A172 (cell line): ENCODE data around the gene SKA2. TPM values are rescaled to one million over a fixed set of nuclear protein-coding genes. Genes with fewer than 3 reads are reported as not detected.
A peak's percentile ranks its signal among the peaks of the same experiment; 100 is the strongest.
"Not testable (repeated sequence)": the region's sequence is repeated elsewhere in the genome, so short reads cannot be mapped to it uniquely, and the experiment has no call there.

ENCODE experiments used
- DNase-seq: peaks from one replicate; pipeline ENCODE4 v3.0.0-alpha.2; 2015; ENCODE audit warnings: low spot score
- total RNA-seq: library from RNA; depleted of rRNA; stranded (reverse); fragments of >200 nt; shearing (Covaris generic); gene quantifications from 2 replicates; pipeline ENCODE4 v1.2.3, GENCODE V29; 2014

The SKA2 gene
- total RNA-seq, 1 experiment from 2014 or later: 313 TPM

DNA sequence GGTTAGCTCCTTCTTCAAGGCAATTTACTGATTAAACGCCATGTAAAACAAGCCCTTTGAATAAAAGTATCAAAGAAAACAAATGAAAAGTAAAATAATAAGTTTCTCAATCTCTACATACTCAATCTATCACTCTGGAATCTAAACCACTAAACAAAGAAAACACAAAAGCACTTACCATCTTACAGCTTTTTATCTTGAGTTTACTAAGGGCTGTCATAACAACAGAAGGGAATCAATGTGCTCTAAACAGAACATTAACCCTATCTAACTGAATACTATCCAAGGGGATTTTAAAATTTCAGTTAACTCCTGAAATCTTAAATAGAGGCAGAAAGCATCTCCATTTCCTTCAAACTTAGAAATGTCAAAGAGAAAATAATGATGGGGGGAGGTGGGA, 3.4 kb downstream of the SKA2 start:
- no peak for DNase-seq

DNA sequence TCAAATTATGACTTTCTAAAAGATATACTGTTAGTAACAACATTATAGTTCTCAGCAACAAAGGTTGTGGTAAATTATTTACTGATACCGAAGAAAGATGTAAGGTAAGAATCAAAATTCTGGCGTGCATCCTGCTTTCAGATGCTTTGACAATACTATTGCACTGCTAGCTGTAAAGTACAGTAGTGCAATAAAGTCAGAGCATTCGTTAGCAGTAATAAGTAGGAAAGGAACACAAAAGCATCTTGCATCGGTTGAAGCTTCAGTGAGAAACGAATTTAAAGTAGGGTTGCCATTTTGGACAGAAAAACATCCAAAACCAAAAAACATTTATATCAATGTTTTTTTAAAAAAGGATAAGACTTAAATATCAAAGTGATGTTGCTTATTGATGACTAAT, 4.0 kb downstream of the SKA2 start:
- DNase-seq: no peak

DNA sequence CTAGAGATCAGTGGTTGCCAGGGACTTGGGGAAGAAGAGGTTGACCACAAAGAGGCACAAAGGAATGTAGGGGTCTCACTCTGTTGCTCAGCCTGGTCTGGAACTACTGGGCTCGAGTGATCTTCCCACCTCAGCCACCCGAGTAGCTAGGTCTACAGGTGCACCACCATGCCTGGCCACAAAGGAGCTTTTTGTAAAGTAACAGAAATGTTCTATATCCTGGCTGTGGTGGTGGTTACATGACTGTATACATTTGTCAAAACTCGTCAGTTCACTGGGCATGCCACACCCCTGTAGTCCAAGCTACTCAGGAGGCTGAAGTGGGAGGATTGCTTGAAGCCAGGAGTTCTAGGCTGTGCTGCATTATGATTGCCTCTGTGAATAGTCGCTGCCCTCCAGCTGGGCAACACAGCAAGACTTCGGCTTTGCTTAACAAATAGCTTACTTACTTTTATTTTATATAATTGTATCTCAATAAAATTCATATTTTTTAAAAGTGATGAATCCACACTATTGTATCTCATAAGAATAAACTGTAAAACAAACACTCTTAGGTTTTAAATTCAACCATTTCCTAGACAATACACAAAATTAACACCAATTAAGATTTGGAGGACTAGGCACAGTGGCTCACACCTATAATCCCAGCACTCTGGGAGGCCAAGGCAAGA, 5.0 kb downstream of the SKA2 start:
- peak; percentile 42 for DNase-seq

DNA sequence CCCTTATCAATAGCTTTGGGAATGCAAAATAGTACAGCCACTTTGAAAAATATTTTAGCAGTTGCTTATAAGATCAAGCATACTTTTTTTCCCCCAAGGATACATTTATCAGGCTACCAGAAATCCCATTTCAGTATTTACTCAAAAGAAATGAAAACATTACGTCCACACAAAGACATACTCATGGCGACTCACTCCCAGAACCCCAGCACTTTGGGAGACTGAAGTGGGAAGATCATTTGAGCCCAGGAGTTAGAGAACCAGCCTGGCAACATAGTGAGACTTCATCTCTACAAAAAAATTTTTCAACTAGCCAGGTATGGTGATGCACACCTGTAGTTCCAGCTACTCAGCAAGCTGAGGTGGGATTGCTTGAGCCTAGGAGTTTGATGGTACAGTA, 5.9 kb downstream of the SKA2 start:
- DNase-seq: no peak

DNA sequence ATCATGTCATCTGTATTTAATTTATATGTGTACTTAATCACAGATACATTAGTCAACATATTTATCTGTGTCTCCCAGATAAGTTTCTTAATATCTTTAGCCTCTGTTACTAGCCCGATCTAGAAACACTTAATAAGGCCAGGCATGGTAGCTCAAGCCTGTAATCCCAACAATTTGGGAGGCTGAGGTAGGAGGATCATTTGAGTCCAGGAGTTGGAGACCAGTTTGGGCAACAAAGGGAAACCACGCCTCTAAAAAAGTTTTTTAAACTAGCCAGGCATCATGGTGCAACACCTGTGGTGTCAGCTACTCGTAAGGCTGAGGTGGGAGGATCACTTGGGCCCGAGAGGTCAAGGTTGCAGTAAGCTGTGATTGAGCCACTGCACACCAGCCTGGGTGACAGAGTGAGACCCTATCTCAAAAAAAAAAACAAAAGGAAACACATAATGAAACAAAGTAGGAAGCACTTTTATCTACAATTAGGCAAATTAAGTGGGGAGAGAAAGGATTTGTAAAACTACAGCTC, 9.4 kb downstream of the SKA2 start:
- no peak for DNase-seq

DNA sequence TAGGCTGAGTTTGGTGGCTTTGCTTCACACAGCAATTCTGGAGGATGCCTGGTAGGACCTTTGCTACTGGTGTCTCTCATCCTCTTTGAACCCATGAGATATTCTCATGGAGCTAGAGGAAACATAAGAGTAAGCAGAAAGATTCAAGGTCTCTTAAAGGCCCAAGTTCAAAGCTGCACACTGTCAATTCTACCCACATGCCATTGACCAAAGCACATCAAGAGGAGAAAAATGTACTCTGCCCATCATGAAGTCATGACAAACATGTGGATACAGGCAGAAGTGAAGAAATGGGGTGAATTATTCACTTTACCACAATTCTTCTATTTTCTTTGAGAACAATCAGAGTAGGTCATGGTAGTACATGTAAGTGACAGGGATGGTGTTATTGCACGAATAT, 13.1 kb downstream of the SKA2 start:
- DNase-seq: no peak

DNA sequence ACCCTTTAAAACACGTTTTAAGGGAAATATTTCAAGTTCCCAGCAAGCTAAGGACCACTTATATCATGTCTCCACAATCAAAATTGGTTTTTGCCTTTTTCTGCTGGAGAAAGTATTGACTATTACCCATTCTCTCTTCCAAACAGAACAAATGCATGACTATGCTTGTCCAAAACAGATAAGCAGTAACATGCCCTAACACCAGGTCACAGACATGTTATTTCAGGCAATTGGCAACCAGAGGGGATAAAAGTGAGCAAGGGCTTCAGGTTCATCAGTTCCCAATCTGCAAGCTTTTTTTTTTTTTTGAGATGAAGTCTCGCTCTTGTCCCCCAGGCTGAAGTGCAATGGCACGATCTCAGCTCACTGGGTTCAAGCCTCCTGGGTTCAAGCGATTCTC, 15.0 kb downstream of the SKA2 start:
- DNase-seq: no peak

DNA sequence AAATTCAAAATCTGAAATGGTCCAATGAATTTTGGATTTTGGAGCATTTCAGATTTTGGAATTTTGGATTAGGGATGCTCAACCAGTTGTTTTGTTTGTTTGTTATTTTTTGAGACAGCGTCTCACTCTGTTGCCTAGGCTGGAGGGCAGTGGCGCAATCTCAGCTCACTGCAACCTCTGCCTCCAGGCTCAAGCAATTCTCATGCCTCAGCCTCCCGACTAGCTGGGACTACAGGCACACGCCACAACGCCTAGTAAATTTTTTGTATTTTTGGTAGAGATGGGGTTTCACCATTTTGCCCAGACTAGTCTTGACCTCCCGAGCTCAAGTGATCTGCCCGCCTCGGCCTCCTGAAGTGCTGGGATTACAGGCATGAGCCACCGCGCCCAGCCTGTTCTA, 16.6 kb downstream of the SKA2 start:
- DNase-seq: not testable (repeated sequence)

DNA sequence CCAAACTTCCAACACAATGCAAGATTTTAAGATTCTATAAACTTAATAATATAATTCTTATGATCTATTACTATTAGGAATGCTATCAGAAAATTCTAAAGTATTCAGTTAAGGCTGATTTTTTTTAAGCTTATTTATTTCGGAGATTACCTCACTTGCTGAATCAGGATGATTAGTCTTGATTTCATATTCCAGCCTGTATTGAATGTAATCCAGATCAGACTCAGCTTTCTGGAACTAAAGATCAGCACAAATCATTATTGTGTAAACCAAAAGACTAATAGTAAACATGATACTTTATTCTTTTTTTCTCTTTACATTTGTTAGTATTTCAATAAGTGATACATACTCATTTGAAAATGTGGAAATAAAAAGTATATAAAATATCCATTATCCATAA, 23.9 kb downstream of the SKA2 start:
- no peak for DNase-seq

DNA sequence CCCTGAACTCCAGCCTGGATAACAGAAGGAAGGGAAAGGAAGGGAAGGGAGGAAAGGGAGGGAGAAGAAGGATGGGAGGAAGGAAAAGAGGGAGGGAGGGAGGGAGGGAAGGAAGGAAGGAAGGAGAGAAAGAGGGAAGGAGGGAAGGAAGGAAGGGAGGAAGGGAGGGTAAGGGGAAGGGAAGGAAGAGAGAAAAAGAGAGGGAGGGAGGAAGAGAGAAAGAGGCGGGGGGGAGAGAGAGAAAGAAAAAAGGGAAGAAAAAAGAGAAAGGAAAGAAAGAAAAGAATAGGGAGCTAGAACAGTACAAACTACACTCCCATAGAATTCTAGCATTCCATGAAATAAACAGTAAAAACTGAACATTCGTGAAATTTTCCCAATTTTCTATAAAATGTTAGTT, 25.2 kb downstream of the SKA2 start:
- no peak for DNase-seq

DNA sequence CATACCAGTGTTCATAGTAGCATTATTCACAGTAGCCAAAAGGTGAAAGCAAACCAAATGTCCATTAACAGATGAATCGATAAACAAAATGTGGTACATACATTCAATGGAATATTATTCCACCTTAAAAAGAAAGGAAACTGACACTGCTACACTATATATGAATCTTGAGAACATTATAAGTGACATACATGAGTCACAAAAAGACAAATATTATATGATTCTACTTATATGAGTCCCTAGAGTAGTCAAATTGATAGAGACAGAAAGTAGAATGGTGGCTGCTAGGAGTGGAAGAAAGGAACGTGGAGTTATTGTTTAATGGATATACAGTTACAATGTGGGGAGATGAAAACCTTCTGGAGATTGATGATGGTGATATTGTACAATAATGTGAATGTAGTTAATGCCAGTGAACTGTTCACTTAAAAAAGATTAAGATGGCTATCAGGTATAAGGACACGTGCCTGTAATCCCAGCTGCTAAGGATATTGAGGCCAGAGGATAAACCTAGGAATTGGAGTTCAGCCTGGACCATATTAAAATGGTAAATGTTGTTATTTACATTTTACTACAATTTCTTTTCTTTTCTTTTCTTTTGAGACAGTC, 28.1 kb downstream of the SKA2 start:
- DNase-seq: no peak

DNA sequence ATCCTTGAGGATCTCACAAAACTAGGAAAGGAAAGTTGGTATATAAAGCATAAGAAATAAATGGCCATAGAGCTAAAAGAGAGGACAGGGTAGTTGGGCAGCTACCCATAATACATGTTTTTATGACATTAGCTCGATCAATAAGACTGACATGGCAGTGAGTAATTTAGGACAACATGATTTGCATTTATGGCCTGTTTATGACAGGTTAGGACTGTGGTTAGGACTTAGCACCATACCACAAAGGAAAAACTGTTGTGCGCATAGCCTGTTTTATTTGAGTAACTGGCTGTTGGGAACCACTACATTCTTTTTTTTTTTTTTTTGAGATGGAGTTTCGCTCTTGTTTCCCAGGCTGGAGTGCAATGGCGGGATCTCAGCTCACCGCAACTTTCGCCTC, 30.3 kb downstream of the SKA2 start:
- no peak for DNase-seq

DNA sequence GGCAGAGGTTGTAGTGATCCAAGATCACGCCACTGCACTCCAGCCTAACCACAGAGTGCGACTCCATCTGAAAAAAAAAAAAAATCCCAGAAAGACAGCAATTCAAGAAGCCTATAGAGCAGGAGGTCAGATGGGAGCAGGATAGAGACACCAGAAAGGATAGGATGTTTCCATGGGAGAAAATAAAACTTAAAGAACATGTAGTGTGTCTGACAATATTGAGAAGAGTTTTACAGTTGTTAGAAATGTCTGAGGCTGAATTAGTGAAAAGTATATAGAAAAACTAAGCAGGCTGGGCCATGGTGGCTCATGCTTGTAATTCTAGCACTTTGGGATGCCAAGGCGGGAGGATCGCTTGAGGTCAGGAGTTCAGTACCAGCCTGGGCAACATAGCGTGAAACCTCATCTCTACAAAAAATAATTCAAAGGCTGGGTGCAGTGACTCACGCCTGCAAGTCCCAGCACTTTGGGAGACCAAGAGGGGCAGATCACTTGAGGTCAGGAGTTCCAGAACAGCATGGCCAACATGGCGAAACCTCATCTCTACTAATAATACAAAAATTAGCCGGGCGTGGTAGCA, 33.0 kb downstream of the SKA2 start:
- no peak for DNase-seq

DNA sequence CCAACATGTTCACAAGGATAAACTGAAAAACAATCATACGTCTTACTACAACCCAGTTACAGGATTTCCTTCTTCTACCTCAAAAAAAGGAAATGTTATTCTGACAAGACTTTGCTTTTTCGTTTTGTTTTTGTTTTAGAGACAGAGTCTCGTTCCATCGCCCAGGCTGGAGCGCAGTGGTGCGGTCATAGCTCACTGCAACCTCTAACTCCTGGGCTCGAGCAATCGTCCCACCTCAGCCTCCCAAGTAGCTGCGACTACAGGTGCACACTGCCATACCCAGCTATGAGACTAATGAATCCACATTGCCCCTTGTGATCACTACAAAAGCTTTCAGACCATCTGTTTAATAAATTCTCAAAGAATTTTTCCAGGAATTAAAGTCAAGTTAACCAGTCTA, 39.5 kb downstream of the SKA2 start:
- DNase-seq: no peak

DNA sequence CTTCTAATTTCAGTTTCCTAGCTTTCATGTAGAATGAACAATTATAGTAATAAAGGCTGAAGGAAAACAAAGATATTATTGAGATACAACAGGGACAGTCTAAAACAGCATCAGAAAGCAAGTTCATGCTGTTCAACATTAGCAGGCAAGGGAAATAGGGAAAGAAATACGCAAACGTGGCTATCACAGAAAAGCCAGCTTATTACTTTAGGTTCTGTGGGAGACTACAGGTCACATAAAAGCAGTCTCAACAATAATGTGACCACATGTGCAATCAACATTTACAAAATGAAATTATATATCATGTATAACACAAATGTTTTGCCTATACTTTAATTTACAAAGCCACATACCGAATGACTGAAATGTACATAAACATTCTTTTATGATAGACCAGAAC, 43.4 kb downstream of the SKA2 start:
- DNase-seq: no peak

DNA sequence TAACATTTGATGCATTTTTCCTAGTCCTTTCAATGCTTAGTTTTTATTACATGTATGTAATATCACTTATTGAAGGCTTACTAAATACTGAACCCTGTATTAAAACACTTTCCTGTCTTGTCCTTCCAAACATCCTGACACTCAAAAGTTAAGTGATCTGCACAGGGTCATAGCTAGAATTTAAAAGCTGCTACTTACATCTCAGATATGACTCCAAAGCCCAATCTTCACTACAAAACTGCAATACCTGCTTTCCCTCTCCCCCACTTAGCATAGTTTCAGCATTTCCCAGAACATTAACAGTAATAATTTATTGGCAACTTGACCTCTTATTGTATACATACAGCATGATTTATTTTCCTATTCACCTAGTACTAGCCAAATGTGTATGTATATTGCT, 44.0 kb downstream of the SKA2 start:
- DNase-seq: no peak

DNA sequence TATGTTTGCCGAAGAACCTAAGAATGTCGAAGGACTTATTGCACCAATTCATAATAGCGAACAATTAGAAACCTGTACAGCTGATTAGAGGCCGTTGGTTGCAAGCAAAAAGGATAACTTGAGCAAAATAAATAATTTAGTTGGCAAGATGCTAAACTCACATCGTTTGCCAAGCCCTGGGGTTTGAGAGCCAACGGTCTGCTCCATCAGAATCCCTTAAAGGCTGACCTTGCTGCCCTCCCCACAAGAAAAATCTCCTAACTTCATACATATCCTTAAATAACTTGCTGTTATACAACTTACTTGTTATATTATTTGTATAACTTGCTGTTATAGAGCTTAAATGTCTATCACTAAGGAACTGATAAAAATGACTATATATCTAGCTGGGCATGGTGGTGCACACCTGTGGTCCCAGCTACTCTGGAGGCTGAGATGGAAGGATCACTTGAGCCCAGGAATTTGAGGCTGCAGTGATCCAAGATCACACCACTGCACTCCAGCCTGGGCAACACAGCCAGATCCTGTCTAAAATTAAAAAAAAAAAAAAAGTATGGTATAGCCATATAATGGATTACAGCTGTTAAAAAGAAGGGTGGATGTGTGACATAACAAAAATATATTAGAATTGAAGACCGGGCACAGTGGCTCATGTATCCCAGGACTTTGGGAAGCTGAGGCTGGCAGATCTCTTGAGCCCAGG, 46.4 kb downstream of the SKA2 start:
- no peak for DNase-seq

DNA sequence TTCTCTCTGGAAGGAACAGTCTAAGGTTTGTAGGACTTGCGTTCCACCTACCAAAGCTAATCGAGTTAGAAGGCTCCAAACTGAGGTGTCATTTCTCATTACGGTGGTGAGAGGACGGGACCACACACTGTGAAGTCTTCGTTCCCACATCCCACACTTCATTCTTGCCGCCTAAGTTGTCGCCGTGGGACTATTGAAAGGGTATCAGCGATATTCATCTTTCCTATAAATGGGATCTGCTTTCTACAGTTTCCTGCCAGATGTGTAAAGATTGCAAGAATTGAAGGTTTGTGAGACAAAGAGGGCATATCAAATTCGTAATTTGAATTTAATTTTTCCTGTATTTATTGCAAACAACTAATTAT, 47.7 kb downstream of the SKA2 start:
- no peak for DNase-seq

DNA sequence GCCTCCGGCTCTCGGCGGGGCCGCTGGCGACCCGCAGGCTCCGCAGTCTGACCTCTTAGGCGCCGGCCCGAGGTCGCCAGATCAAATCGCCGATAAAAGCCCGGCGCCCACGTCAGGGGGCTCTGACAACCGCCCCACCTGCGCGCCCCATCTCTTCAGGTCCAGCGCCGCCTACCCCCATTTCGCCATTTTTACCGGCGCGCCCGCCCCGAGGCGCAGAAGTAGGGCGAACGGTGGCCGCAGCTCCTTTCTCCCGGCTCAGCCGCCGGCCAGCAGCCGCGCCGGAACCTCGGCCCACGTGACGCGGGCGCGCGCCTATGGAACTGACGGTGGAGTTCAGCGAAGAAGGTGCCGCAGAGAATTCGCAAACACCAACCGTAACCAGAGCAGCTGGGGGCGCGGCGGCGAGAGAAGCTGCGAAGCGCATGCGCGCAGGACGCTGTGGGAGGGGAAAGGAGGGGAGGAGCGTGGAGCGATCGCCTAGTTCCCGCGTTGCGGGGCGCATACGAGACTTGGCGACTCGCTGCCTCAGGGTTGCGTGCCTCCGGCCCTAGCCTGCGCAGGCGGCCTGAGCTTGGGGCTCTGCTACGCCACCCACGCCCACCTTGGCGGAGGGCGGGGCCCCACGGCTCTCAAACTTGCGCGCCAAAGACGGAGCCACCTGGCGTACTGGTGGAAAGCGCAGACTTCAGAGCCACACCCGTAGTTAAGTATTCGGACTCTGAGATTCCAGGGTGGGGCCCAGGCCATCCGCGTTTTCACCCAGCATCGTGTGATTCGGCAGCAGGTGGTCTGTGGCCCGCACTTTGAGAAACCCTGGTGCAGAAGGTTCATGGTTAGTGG, 48.3 kb downstream of the SKA2 start, which contains the start of gene TRIM37:
TSS of gene TRIM37 (minus strand) at position 418 of the 843 bp plus-strand sequence. CDS start 419 bp downstream, outside the sequence.
- peak; percentile 98 for DNase-seq

DNA sequence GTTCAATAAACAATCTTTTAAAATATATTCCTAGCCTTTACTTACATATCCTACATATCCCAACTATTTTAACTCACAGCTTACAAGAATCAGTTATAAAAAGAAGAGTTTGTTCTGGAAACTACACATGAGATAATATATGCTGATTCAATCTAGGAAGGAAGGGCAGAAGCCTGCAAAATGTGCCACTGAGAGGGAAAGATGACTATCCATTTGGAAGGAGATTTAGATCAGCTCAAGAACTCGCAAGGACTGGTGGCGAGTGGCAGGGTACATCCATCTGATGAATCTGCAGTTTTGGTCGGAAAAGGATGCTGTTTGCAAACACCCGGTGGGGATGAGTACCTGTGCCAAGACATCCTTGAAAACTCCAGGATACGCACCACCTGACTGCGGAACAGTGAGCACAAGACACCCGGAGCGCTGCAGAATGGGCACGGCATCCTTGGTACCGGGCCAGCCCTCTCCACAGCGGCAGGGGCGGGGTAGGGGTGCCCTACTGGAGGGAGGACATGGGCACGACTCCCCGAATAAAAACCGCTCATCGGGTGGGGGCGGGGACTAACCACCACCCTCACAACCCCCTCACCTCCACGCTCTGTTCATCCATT, 49.0 kb downstream of the SKA2 start:
- DNase-seq: peak; percentile 64

DNA sequence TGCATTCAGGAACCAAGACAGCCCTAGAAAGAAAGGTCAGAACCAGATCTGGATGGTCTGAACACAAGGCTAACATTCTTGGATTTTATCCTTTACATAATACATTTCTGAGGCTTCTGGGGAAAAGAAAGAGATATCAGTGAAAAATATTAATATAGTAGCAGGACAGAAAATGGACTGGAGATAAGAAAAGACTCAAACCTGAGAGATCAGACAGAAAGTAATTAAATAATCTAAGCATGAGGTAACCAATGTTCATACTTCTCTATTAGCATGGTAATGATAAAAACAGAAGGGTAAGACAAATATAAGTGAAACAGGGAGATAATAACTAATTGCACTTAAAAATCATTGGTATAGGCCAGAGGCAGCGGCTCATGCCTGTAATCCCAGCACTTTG, 53.8 kb downstream of the SKA2 start:
- DNase-seq: no peak
